GM18867 (cell line): ENCODE results near the gene ARHGEF37.
"Not testable (repeated sequence)": the region's sequence is repeated elsewhere in the genome, so short reads cannot be mapped to it uniquely, and the experiment has no call there.

ENCODE experiments used
- ATAC-seq: cut with Tn5 transposase; IDR thresholded peaks from one replicate; pipeline ENCODE4 v1.9.1; 2021; ENCODE audit warnings: mild to moderate bottlenecking, moderate library complexity; ENCODE audit not compliant: unreplicated experiment

ARHGEF37 gene

DNA sequence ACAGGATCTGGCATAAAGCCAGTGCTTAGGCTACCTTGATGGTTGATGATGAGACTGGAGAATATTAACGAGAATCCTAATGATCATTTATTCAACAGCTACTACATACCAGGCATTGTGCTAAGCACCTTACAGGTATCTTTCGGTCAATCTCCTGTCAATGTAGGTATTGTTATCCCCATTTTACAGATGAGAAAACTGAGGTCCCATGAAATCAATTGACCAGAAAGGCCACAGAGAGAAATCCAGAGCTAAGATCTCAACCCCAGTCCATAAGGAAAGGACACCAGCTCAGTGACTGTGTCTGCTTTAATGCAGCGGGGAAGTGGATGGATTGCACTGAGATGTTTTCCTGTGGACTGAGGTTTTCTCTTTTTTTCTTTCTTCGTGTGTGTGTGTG is 63.3 kb downstream of the ARHGEF37 start:
- ATAC-seq, result no peak

DNA sequence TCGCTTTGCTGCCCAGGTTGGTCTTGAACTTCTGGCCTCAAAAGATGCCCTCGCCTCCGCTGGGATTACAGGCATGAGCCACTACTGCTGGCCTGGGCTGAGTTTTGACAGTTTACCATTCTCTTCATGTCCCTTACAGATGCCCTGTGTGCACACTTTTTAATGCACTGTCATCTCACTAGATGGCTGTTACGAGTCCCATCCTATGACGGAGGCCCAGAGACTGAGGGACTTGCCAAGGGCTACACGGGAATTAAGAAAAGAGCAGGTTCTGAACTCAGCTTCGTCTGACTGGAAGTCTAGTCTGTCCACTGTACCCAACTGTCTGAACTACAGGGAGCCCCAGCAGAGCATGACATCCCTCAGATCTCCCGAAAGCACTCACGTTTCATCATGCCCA is 63.9 kb downstream of the ARHGEF37 start:
- no peak for ATAC-seq

DNA sequence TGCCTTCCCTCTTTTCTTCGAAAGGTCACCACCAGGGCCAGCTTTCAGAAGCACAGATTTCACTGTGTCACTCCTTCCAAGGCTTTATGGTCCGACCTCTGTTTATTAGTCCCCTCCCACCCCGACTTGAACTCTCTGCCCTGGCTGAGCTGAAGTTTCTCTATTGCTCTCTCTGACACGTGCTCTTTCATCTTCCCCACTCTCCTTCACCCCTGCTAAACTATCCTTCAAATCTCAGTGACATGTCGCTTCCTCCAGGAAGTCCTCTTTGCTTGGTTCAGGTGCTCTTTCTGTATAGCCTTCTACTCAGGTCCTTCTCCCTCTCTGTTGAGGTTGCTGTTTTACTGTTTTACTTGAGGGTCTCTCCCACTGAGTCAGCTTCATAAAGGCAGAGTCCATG is 64.4 kb downstream of the ARHGEF37 start:
- ATAC-seq, result no peak

DNA sequence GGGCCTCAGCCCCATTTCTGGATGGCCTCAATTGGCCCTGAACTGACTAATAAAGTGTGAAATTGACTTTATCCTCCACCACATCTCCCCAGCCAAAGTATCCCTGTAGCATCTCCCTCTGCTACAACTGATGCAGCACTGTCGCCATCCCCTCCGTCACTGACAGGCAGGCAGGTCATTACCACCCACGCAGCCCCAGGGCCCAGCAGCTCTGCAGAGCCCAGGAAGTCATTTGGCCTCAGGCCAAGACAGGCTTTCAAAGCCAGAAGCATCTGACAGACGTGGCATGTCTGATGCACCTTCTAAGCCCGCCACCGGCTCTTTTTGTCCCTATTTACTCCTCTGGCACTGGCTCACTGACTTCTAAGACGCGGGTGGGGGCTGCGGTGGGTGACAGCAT is 65.3 kb downstream of the ARHGEF37 start:
- no peak for ATAC-seq

DNA sequence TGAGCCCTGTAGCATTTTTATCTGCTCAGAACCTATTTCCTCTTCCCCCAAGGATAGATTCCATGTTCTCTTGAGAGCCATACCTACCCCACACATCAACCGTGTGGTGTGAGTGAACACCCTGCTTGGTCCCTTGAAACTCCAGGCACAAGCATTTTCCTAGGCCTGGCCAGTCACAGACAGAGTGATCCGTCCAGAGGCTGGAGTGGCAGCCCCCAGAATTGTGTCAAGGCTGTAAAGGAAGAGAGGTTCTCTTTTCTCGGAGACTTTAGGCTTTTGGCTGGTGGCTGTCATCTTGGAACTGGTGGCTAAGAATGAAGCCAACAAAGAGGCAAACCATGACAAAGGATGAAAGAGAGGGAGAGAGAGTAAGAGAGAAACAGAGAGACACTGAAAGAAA is 66.0 kb downstream of the ARHGEF37 start:
- ATAC-seq, result no peak

DNA sequence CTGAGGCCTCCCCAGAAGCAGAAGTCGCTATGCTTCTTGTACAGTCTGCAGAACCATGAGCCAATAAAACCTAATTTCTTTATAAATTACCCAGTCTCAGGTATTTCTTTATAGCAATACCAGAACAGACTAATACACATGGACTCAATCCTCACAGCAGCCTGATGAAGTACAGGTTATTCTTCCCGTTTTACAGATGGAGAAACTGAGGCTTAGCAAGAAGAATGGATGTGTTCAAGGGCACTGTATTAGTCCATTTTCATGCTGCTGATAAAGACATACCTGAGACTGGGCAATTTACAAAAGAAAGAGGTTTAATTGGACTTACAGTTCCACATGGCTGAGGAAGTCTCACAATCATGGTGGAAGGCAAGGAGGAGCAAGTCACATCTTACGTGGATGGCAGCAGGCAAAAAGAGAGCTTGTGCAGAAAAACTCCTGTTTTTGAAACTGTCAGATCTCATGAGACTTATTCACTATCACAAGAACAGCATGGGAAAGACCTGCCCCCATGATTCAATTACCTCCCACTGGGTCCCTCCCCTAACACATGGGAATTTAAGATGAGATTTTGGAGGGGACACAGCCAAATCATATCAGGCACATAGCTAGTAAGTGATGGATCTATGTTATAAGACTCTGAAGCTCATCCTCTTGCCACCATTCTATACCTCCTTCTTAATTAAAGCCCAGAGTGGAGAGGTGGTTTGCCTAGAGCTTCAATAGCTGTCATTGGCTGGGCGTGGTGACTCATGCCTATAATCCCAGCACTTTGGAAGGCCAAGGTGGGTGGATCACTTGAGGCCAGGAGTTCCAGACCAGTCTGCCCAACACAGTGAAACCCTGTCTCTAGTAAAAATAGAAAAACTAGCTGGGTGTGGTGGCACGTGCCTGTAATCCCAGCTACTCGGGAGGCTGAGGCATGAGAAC is 67.4 kb downstream of the ARHGEF37 start:
- not testable (repeated sequence) for ATAC-seq

DNA sequence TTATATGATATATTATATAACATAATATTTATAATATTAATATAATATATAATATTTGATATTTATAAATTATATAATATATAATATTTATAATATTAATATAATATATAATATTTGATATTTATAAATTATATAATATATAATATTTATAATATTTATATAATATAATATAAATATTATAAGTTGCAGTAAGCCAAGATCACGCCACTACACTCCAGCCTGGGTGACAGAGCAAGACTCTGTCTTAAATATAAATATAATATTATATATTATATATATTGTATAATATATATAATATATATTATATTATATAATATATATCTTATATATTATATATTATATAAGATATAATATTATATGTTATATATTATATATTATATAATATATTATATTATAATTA is 68.4 kb downstream of the ARHGEF37 start:
- ATAC-seq, result not testable (repeated sequence)

DNA sequence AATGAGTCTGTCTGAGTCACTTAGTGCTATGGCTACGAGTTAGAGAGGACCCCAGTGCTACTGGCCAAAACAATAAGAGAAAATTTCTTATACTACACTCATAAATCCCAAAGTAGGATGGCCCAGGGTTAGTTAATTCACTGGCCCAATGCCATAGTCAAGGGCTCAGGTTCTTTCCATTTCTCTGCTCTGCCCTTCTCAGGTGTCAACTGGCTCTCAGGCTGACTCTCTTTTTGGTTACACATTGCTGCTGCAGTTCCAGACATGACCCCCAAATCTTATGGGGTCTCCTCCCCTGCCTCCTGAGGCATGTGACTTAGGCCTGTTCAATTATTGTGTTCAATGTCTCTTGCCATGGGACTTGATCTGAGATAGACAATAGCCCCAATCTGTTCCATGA is 70.4 kb downstream of the ARHGEF37 start:
- ATAC-seq, result no peak

DNA sequence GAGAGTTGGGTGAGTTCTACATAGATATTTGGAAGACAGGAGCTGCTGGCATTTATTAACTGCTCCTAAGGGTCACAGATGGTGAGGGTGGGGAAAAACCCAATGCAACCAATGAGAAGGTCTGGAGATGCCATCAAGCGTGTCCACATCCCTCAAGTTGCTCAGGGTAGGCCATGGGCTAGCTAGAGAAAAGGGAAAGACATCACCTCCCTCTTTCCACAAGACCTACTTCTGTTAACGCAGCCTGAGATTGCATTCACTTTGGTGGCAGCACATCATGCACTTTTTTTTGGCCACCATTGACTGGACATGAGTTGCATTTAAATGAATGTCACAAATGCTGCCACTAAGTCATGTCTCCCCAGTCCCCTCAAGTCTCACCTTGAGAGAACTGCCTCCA is 71.4 kb downstream of the ARHGEF37 start:
- no peak for ATAC-seq

DNA sequence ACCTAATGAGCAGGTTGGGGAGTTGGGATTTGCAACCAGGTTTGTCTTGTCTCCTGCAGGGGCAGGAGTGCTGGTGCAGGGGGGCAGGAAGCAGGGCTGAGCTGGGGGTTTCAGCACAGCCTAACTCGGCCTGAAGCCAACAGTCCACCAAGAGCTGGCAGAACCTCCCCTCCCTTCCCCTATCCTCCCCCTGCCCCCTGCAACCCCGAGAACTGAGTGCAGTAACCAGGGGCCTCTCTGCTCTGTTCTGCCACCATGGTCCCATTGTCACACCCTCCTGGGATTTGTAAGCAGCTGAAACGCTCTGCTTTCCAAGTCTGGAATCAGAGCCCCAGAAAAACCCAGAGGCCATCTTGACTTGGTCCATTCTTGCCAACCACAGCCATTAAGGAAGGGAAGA is 72.9 kb downstream of the ARHGEF37 start:
- no peak for ATAC-seq

DNA sequence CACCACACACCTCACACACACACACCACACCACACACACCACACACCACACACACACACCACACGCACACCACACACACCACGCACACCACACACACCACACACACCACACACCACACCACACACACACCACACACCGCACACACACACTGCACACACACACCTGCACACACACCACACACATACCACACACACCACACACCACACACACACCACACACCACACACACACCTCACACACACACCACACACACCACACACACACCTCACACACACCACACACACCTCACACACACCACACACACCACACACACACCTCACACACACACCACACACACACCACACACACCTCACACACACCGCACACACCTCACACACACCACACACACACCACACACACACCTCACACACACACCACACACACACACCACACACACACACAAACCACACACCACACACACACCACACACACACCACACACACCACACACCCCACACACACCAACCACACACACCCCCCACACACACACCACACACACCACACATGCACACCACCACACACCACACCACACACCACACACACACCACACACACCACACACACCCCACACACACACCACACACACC is 73.7 kb downstream of the ARHGEF37 start:
- no peak for ATAC-seq

DNA sequence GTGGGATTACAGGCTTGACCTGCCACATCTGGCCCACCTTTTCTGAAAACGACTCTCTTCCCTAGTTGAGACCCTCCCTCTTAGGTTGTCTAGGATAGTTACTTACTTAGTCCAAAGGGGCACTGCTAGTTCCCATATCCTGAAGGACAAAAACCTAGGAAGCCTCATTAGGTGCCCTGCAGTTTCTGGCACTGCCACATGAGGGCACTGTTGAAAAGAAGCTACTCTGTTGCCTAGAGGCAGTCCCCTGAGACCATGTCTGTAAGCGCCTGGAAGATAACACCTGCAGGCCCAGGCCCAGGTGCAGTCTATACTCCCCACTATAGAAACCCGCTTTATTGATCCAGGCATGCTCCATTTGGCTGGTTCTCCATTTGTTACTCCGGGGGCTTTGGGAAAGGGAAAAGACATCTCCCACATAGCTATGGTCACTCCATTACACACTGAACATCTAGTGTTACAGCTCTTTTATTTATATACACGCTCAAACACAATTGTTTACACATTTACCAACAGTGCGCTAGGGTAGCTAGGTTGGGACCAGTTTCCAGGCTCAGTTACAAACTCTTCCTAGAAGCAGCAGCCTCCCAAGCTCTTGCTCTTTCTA is 75.4 kb downstream of the ARHGEF37 start:
- ATAC-seq, result no peak

DNA sequence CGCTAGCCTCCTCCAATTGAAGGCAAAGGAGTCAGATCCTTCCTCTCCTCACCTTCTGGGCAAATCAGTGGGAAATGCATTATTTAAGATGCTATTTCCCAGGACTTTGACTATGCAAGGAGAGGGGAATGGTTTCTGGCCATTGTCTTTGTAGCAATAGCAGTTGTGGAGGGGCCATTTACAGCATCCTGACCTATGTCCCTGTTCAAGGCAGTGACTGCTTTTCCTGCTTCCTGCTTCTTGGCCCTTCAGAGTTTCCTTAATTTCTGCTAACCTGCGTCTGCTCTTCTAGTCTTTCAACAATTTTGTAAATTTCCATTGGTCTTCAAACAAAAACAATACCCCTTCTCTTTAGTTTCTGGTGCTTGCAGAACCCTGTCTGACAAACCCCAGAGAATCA is 76.0 kb downstream of the ARHGEF37 start:
- no peak for ATAC-seq

DNA sequence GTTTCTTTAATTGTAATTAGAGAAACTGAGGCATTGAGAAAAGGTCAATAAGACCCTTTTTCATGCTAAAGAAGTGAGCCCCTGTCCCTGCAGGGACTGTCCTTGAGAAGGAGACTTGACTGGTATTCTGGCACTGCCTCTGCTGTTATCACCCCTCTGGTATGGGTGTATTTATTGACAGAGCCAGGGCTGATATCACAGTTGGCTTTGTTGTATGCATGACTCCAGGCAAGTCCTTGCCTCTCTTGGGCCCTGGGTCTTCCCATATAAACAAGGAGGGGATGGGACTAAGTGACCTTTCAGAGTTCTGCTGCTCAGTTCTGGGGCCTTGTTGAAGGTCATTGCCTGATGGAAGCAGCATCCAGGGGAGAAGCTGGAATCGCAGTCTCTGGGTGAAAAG is 77.0 kb downstream of the ARHGEF37 start:
- no peak for ATAC-seq

DNA sequence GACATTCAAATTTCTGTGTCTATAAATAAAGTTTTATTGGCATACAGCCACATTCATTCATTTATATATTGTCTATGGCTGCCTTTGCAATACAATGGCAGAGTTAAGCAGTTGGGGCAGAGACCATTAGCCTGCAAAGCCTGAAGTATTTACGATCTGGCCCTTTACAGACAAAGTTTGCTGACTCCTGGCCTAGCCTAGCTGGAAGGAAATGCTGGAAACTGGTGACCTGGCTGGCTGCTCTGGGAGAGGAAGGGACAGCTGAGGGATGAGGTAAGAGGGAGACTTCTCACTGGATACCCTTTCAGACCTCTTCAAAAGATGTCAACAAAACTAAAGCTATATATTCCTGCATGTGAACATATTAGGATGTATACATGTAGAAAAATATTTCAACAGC is 82.8 kb downstream of the ARHGEF37 start:
- ATAC-seq, result no peak

DNA sequence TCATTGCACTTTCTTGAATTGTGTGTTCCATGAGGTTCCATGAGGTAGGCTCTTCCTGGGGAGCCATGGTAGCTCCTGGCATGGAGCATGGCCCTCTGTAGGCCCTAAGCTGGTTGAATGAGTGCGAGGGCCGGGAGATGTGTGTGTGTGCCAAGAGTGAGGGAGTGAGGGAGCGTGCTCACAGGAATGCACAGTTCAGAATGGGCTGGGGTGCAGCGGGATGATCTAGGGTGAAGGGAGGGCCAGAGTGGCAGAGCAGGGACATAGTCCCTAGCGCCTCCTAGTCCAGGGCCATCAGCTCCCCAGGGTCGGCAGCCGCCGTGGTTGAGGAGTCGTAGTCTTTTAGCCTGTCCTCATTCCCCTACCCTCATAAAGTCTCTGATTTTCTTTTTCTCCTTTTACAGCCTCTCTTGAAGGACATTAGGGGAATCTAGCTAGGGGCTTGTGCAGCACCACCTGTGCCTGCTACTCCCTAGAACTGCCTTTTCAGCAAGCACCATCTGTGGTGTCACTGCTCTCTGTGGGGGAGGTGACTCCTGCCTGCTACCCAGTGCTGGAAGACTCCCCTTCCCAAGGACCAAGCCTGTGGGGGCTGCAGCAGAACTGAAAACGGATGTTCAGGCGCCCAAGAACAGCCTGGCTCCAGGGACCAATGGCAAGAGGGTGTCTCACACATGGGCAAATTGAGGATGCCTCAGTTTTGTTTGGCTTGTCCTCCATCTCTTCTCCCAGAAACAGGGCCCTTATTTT is 83.5 kb downstream of the ARHGEF37 start:
- ATAC-seq, result no peak

DNA sequence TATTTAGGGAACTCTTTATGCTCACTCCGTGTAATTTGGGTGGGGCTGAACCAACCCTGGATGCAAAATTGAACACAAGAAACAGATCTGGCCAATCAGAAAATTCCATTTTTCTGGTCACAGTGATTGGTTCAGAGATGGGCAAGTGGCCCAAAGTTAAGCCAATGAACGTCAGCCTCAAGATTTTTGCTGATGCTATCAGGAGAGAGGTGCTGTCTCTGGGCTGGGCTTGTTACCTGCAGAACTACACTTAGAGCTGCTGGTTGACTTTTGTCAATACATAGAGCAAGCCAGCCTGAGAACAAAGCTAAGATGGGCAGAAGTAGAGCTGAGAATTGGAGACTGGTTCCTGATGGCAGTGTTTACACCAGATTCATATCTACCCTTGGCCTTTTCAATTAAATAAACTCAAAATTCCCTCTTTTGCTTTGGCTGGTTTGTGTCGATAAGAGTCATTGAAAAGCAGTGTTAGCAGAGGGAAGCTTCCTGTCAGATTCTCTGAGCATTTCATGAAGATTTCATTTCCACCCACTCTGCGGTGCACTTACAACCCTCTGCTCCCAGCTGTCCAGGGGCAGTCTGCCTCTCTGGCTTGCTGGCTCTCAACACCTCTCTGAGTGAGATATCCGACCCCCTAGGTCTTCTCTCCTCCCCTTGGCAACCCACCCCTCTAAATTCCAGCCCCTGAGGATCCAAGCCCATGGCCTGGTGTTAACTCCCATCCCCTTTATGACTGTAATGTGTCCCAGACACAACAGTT is 84.3 kb downstream of the ARHGEF37 start:
- no peak for ATAC-seq

DNA sequence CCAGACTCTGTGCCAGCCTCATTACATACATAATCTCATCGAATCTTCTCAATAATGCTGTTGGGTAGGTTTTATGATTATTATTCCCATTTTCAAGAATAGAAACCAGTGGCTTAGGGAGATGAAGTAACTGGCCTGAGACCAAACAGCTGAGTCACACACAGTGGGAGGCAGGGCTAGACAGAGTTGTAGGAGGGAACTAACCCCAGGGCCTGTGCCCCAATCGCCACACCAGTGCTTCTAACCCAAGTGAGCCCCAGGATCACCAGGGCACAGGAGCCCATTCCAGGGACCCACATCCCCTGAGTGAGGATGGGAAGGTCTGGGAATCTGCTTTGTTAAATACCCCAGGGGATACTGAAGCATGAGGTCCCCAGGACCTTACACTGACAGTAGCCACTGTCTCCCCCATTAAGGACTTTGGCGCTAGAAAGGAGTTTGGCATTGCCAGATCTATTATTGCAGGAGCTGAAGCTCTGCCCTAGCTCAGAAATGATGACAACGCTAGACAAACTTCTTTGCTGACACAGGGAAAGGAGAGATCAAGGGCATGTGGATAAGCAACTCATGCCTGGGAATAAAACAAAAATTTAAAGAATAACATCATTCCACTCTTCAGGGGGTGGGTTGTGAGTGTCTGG is 85.0 kb downstream of the ARHGEF37 start:
- ATAC-seq, result no peak

DNA sequence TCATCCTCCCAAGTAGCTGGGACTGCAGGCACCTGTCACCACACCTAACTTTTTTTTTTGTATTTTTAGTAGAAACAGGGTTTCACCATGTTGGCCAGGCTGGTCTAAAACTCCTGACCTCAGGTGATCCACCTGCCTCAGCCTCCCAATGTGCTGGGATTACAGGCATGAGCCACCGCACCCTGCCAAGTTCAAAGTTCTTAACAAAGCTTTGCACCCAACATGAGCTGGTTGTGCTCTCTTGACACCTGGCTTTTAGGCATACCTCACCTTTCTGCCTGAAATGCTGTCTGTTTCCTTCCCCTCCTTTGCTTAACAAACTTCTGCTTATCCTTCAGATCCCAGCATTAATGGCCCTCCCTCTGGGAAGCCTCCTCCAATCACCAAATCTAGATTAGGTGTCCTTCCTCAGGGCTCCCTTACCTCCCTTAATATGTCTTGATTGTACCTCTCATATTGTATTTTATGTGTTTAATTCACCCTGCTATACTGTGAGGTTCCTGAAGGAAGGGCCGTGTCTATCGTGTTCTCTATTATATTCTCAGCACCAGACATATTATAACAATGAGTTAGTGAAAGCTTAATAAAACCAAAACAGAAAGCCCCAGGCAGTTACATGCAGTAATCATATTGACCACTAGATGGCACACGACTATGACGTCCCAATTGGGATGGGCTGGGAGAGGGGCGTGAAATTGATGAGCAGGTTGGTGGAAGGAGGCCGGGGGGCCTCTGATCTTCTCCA is 86.0 kb downstream of the ARHGEF37 start:
- peak; percentile 71 for ATAC-seq
